ENCODE measurements around the gene TAS2R9. TPM values are rescaled to one million over a fixed set of nuclear protein-coding genes. Genes with fewer than 3 reads are reported as not detected.
A peak's percentile ranks its signal among the peaks of the same experiment; 100 is the strongest.

Gene TAS2R9
- total RNA-seq, 6 experiments from 2014 or later: not detected

GRCh38 chr12:10771132-10771733 is 38.7 kb downstream of the TAS2R9 start:
- Histone ChIP-seq H3K27me3 (no peaks in the 10 kb centered on the region), H3K9me3 (no peaks in the 10 kb centered on the region), H3K4me1 (no peaks in the 10 kb centered on the region), H3K27ac (no peak overlapping the region), H3K36me3 (no peaks in the 10 kb centered on the region), H3K4me3 (no peak overlapping the region)
- 0% methylated on average over 1 of the region's 1 CpG for WGBS (ENCODE audit: insufficient coverage, low coverage, low lambda C conversion rate, missing lambda C conversion rate)
- DNase-seq: no peak
- peak; percentile 56 to 81 (median 61) for TF ChIP-seq CTCF (IDR thresholded peaks at IDR 0.05)
- no peak for TF ChIP-seq POLR2A (IDR thresholded peaks at IDR 0.05)
- ATAC-seq: peak; percentile 56 to 69 (median 64)
- intact Hi-C loops (cut with DNase I): loop anchor here in 1 of 2 donors (5.0 kb wide), 1 partner anchor 426 kb away; no protein-coding TSS in a partner anchor

DNA sequence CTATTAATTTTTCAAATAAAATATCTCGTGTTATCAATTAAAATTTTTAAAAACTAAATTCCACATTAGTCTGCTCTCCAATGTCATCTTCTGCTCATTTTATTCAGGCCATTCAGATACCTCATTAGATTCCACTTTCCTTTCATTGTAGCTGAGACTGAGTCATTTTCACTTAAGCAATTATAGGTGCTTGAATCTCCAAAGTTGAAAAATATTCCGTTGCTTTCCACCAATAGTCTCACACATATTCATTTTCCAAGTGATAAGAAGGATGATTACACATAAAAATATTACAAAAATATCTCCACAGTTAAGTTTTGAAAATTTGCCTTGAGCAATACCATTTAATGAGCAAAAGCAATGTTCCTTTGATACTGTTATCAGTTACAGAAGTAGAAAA is 50.3 kb downstream of the TAS2R9 start:
- TF ChIP-seq CTCF (IDR thresholded peaks at IDR 0.05) (no peak), POLR2A (IDR thresholded peaks at IDR 0.05) (no peak)
- 20% methylated on average over 2 of the region's 2 CpGs for WGBS (ENCODE audit: insufficient coverage, low coverage, low lambda C conversion rate, missing lambda C conversion rate)
- Histone ChIP-seq H3K27me3 (peaks cover 0 to 4% of the 10 kb centered on the region in 2 donors), H3K9me3 (no peaks in the 10 kb centered on the region), H3K4me1 (no peaks in the 10 kb centered on the region), H3K27ac (no peak overlapping the region), H3K4me3 (no peak overlapping the region), H3K36me3 (no peaks in the 10 kb centered on the region)
- ATAC-seq (no peak), DNase-seq (no peak)
- intact Hi-C loops (cut with DNase I): no loop called here

Small RNAs within 50 kb of the gene (small RNA-seq; reads per million reads assigned to genes)
- gene PRR4: 0 reads per million in 2 experiments

Other genes with a start within 250 kb of the TAS2R9 start
- gene MAGOHB, start 196.6 kb downstream of the TAS2R9 start, total RNA-seq: 10 to 100 TPM in 1 of 6 experiments, 1 to 10 TPM in 5; 6.6 to 11.8 (median 9.6) TPM
- not detected for gene STYK1, start 136.1 kb downstream of the TAS2R9 start, total RNA-seq
- gene YBX3, start 86.8 kb downstream of the TAS2R9 start, total RNA-seq: 10 to 100 TPM; 16.0 to 34.2 (median 23.2) TPM
- gene TAS2R7, start 7.5 kb downstream of the TAS2R9 start, total RNA-seq: not detected
- not detected for gene TAS2R8, start 2.9 kb downstream of the TAS2R9 start, total RNA-seq
- under 1 TPM in 3 of 6 experiments, not detected in 3; 0.37 to 0.65 (median 0.39) TPM for gene TAS2R10, start 16.2 kb upstream of the TAS2R9 start, total RNA-seq
- 1 to 10 TPM in 2 of 6 experiments, under 1 TPM in 4; 0.68 to 1.6 (median 0.99) TPM for gene PRR4, start 39.3 kb upstream of the TAS2R9 start, total RNA-seq
- gene PRH1, start 74.1 kb upstream of the TAS2R9 start, total RNA-seq: 10 to 100 TPM in 3 of 6 experiments, 1 to 10 TPM in 3; 6.7 to 20.3 (median 10.1) TPM
- gene TAS2R13, start 99.4 kb upstream of the TAS2R9 start, total RNA-seq: 1 to 10 TPM in 2 of 6 experiments, under 1 TPM in 4; 0.51 to 2.4 (median 0.81) TPM
- not detected for gene PRH2, start 119.1 kb upstream of the TAS2R9 start, total RNA-seq
- 1 to 10 TPM in 3 of 6 experiments, under 1 TPM in 3; 0.81 to 4.2 (median 1.6) TPM for gene TAS2R14, start 129.1 kb upstream of the TAS2R9 start, total RNA-seq
- gene TAS2R50, start 176.7 kb upstream of the TAS2R9 start, total RNA-seq: 1 to 10 TPM in 2 of 6 experiments, under 1 TPM in 4; 0.60 to 1.7 (median 0.78) TPM
- 1 to 10 TPM in 4 of 6 experiments, under 1 TPM in 2; 0.46 to 3.0 (median 1.6) TPM for gene TAS2R20, start 188.1 kb upstream of the TAS2R9 start, total RNA-seq
- 1 to 10 TPM; 1.1 to 3.8 (median 1.8) TPM for gene TAS2R19, start 212.5 kb upstream of the TAS2R9 start, total RNA-seq
- 1 to 10 TPM in 5 of 6 experiments, under 1 TPM in 1; 0.95 to 4.9 (median 2.3) TPM for gene TAS2R31, start 221.2 kb upstream of the TAS2R9 start, total RNA-seq

All from right lobe of liver (tissue), 6 donors.